Uterus (tissue), 2 donors: Measurements from ENCODE around the gene SPAG17.

Experiments used
- CTCF ChIP-seq, 4 experiments: fragments of 200-600 bp in 2 of 4; fragments of 450-650 bp in 2 of 4; sonication (generic) in 2 of 4; IDR thresholded peaks; one replicate each; pipeline ENCODE4 v1.5.1; 2016 to 2019; ENCODE audit warnings: antibody characterized with exemption in 4 of 4, mild to moderate bottlenecking in 2 of 4, moderate library complexity in 1 of 4
- POLR2A ChIP-seq, 2 donors: fragments of 450-650 bp; IDR thresholded peaks; one replicate each; pipeline ENCODE4 v1.6.1; 2016; ENCODE audit warnings: antibody characterized with exemption in 2 of 2, mild to moderate bottlenecking in 1 of 2, moderate library complexity in 1 of 2

GRCh38 chr1:118084400-118084799 is 100.6 kb downstream of the SPAG17 start:
- no peak for TF ChIP-seq CTCF (IDR thresholded peaks at IDR 0.05)
- TF ChIP-seq POLR2A (IDR thresholded peaks at IDR 0.05) = no peak
